ENCODE results near the gene EXO5. TPM values are rescaled to one million over a fixed set of nuclear protein-coding genes. Genes with fewer than 3 reads are reported as not detected.
"Not testable (repeated sequence)": the region's sequence is repeated elsewhere in the genome, so short reads cannot be mapped to it uniquely, and the experiment has no call there.

The EXO5 gene
- polyA plus RNA-seq, 1 donor from 2014 or later, result 14.1 TPM

DNA sequence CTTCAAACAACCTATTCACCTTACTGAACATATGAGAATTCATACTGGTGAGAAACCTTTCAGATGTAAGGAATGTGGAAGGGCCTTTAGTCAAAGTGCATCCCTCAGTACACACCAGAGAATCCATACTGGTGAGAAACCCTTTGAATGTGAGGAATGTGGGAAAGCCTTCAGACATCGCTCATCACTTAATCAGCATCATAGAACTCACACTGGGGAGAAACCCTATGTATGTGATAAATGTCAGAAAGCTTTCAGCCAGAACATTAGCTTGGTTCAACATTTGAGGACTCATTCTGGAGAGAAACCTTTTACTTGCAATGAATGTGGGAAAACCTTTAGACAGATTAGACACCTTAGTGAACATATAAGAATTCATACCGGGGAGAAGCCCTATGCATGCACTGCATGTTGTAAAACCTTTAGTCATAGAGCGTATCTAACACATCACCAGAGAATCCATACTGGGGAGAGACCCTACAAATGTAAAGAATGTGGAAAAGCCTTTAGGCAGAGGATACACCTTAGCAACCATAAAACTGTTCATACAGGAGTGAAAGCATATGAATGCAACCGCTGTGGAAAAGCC lies 13.2 kb upstream of the EXO5 start:
- H4K20me1 ChIP-seq (ENCODE audit: insufficient read depth), result no peaks in the 10 kb centered on the region
- no peaks in the 10 kb centered on the region for H3K79me2 ChIP-seq (replicated peaks; ENCODE audit: insufficient read depth, low read length)
- no peaks in the 10 kb centered on the region for H3K9me2 ChIP-seq (ENCODE audit: insufficient read depth, low read length)
- no peaks in the 10 kb centered on the region for H3F3A ChIP-seq (ENCODE audit: insufficient read depth, low read length, poor library complexity, severe bottlenecking)
- no peak overlapping the region for H2AFZ ChIP-seq (ENCODE audit: low read depth, low read length)
- no peak overlapping the region for H3K9ac ChIP-seq (ENCODE audit: low read length)
- H3K4me3 ChIP-seq (ENCODE audit: low read length), result no peak overlapping the region
- H3K27ac ChIP-seq (ENCODE audit: low read length), result no peak overlapping the region
- H3K9me3 ChIP-seq (ENCODE audit: low read length), result peaks cover 12% of the 10 kb centered on the region
- peaks cover 19% of the 10 kb centered on the region for H3K36me3 ChIP-seq (ENCODE audit: insufficient read depth, low read length)
- TF ChIP-seq, protein P1, sequence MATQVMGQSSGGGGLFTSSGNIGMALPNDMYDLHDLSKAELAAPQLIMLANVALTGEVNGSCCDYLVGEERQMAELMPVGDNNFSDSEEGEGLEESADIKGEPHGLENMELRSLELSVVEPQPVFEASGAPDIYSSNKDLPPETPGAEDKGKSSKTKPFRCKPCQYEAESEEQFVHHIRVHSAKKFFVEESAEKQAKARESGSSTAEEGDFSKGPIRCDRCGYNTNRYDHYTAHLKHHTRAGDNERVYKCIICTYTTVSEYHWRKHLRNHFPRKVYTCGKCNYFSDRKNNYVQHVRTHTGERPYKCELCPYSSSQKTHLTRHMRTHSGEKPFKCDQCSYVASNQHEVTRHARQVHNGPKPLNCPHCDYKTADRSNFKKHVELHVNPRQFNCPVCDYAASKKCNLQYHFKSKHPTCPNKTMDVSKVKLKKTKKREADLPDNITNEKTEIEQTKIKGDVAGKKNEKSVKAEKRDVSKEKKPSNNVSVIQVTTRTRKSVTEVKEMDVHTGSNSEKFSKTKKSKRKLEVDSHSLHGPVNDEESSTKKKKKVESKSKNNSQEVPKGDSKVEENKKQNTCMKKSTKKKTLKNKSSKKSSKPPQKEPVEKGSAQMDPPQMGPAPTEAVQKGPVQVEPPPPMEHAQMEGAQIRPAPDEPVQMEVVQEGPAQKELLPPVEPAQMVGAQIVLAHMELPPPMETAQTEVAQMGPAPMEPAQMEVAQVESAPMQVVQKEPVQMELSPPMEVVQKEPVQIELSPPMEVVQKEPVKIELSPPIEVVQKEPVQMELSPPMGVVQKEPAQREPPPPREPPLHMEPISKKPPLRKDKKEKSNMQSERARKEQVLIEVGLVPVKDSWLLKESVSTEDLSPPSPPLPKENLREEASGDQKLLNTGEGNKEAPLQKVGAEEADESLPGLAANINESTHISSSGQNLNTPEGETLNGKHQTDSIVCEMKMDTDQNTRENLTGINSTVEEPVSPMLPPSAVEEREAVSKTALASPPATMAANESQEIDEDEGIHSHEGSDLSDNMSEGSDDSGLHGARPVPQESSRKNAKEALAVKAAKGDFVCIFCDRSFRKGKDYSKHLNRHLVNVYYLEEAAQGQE (IDR thresholded peaks at IDR 0.05; ENCODE audit: borderline replicate concordance), result no peak
- no peak for TF ChIP-seq SMC3 (conservative IDR thresholded peaks at IDR 0.05; ENCODE audit: poor library complexity)
- no peak for TF ChIP-seq MXI1 (conservative IDR thresholded peaks at IDR 0.05; ENCODE audit: poor library complexity, severe bottlenecking)
- TF ChIP-seq, protein P2, sequence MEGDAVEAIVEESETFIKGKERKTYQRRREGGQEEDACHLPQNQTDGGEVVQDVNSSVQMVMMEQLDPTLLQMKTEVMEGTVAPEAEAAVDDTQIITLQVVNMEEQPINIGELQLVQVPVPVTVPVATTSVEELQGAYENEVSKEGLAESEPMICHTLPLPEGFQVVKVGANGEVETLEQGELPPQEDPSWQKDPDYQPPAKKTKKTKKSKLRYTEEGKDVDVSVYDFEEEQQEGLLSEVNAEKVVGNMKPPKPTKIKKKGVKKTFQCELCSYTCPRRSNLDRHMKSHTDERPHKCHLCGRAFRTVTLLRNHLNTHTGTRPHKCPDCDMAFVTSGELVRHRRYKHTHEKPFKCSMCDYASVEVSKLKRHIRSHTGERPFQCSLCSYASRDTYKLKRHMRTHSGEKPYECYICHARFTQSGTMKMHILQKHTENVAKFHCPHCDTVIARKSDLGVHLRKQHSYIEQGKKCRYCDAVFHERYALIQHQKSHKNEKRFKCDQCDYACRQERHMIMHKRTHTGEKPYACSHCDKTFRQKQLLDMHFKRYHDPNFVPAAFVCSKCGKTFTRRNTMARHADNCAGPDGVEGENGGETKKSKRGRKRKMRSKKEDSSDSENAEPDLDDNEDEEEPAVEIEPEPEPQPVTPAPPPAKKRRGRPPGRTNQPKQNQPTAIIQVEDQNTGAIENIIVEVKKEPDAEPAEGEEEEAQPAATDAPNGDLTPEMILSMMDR (IDR thresholded peaks at IDR 0.05; ENCODE audit: poor library complexity, severe bottlenecking), result no peak
- no peak for TF ChIP-seq RAD21 (conservative IDR thresholded peaks at IDR 0.05)
- TF ChIP-seq EZH2 (IDR thresholded peaks at IDR 0.05; ENCODE audit: borderline replicate concordance, insufficient read depth, low read length, poor library complexity, severe bottlenecking), result no peak
- no peak for TF ChIP-seq EP300 (conservative IDR thresholded peaks at IDR 0.05; ENCODE audit: poor library complexity, severe bottlenecking)
- TF ChIP-seq POLR2AphosphoS5 (IDR thresholded peaks at IDR 0.05), result no peak
- H3K4me2 ChIP-seq (ENCODE audit: low read length), result no peak overlapping the region
- no peaks in the 10 kb centered on the region for H3K27me3 ChIP-seq (ENCODE audit: insufficient read depth, low read depth, low read length)

DNA sequence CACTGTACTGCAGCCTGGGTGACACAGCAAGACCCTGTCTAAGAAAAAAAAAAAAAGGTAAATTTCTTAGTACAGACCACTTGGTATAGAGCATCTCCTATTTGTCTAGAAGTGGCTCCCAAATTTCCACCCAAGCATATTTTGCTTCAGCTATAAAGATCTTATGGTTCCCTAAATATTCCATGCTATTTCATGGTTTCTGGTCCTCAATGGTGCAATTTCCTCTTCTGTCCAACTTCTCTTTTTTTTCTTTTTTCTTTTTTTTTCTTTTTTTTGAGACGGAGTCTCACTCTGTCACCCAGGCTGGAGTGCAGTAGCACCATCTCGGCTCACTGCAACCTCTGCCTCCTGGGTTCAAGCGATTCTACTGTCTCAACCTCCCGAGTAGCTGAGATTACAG lies 5.9 kb upstream of the EXO5 start:
- not testable (repeated sequence) for H2AFZ ChIP-seq (ENCODE audit: low read depth, low read length); H3K9me2 ChIP-seq (ENCODE audit: insufficient read depth, low read length); H3F3A ChIP-seq (ENCODE audit: insufficient read depth, low read length, poor library complexity, severe bottlenecking); H3K27me3 ChIP-seq (ENCODE audit: insufficient read depth, low read depth, low read length); H3K4me2 ChIP-seq (ENCODE audit: low read length); H3K9me3 ChIP-seq (ENCODE audit: low read length); H3K4me3 ChIP-seq (ENCODE audit: low read length); H3K36me3 ChIP-seq (ENCODE audit: insufficient read depth, low read length); H3K79me2 ChIP-seq (replicated peaks; ENCODE audit: insufficient read depth, low read length); H4K20me1 ChIP-seq (ENCODE audit: insufficient read depth); H3K9ac ChIP-seq (ENCODE audit: low read length); H3K27ac ChIP-seq (ENCODE audit: low read length)

DNA sequence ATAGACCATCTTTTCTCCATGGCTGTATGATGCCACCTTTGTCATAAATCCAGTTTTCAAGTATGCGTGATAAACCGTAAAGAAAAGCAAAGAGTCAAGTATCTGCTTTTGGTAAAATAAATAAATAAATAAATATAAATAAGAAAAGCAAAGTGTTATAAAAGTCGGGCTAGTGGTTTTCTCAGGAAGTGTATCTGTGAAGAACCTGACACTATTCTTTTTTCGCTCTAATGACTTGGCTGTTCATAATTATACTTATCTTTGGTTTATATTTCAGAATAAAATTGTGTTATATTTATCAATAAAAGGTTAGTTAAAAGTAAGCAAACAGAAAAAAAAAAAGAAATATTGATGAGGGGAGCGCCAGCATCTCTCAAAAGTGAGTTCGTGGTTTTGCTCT lies 594 bp upstream of the EXO5 start:
- H2AFZ ChIP-seq (ENCODE audit: low read depth, low read length), result peak overlapping the region; percentile 59
- H3K27me3 ChIP-seq (ENCODE audit: insufficient read depth, low read depth, low read length), result peaks cover 3% of the 10 kb centered on the region
- H3K27ac ChIP-seq (ENCODE audit: low read length), result no peak overlapping the region
- no peaks in the 10 kb centered on the region for H3K36me3 ChIP-seq (ENCODE audit: insufficient read depth, low read length)
- no peaks in the 10 kb centered on the region for H3K9me2 ChIP-seq (ENCODE audit: insufficient read depth, low read length)
- peak overlapping the region; percentile 73 for H3K4me3 ChIP-seq (ENCODE audit: low read length)
- H3K79me2 ChIP-seq (replicated peaks; ENCODE audit: insufficient read depth, low read length), result no peaks in the 10 kb centered on the region
- H3K9ac ChIP-seq (ENCODE audit: low read length), result peak overlapping the region; percentile 61
- no peaks in the 10 kb centered on the region for H3K9me3 ChIP-seq (ENCODE audit: low read length)
- peak overlapping the region; percentile 42 for H3K4me2 ChIP-seq (ENCODE audit: low read length)
- no peaks in the 10 kb centered on the region for H4K20me1 ChIP-seq (ENCODE audit: insufficient read depth)
- H3F3A ChIP-seq (ENCODE audit: insufficient read depth, low read length, poor library complexity, severe bottlenecking), result no peaks in the 10 kb centered on the region
- TF ChIP-seq, protein P1 (IDR thresholded peaks at IDR 0.05; ENCODE audit: borderline replicate concordance), result no peak
- no peak for TF ChIP-seq MXI1 (conservative IDR thresholded peaks at IDR 0.05; ENCODE audit: poor library complexity, severe bottlenecking)
- TF ChIP-seq, protein P2 (IDR thresholded peaks at IDR 0.05; ENCODE audit: poor library complexity, severe bottlenecking), result no peak
- no peak for TF ChIP-seq POLR2AphosphoS5 (IDR thresholded peaks at IDR 0.05)
- TF ChIP-seq TAF1 (IDR thresholded peaks at IDR 0.05; ENCODE audit: low read depth), result no peak
- TF ChIP-seq SMC3 (conservative IDR thresholded peaks at IDR 0.05; ENCODE audit: poor library complexity), result no peak
- no peak for TF ChIP-seq RAD21 (conservative IDR thresholded peaks at IDR 0.05)
- no peak for TF ChIP-seq EP300 (conservative IDR thresholded peaks at IDR 0.05; ENCODE audit: poor library complexity, severe bottlenecking)
- TF ChIP-seq EZH2 (IDR thresholded peaks at IDR 0.05; ENCODE audit: borderline replicate concordance, insufficient read depth, low read length, poor library complexity, severe bottlenecking), result no peak

Data from neural cell (in vitro differentiated cells).